ENCODE data around the gene TMEM50B.

Gene TMEM50B

GRCh38 chr21:33518899-33519298 lies 39.1 kb upstream of the TMEM50B start:
- Histone ChIP-seq H3K4me2 (ENCODE audit: low read depth, low read length, poor library complexity, severe bottlenecking) (no peak overlapping the region), H3F3A (ENCODE audit: low read depth) (no peaks in the 10 kb centered on the region), H3K79me2 (ENCODE audit: insufficient read depth, low read length) (no peaks in the 10 kb centered on the region), H2AFZ (ENCODE audit: low read length) (no peak overlapping the region), H3K27me3 (ENCODE audit: insufficient read depth, low read length, poor library complexity, severe bottlenecking) (no peaks in the 10 kb centered on the region), H3K9me2 (replicated peaks; ENCODE audit: low read depth, low read length) (no peaks in the 10 kb centered on the region), H3K4me1 (ENCODE audit: insufficient read depth, low read length, poor library complexity, severe bottlenecking) (no peaks in the 10 kb centered on the region), H3K4me3 (ENCODE audit: low read length, poor library complexity, severe bottlenecking) (no peak overlapping the region), H3K9ac (ENCODE audit: low read depth, low read length, poor library complexity, severe bottlenecking) (no peak overlapping the region), H3K36me3 (ENCODE audit: insufficient read depth, low read length) (peaks cover 14% of the 10 kb centered on the region; the same call in 1 of the 2 replicates), H3K9me3 (ENCODE audit: insufficient read depth, low read depth, low read length) (no peaks in the 10 kb centered on the region), H4K20me1 (ENCODE audit: insufficient read depth, low read length, poor library complexity, severe bottlenecking) (no peaks in the 10 kb centered on the region)
- TF ChIP-seq EZH2phosphoT487 (IDR thresholded peaks at IDR 0.05; ENCODE audit: borderline replicate concordance) (no peak), CTCF (conservative IDR thresholded peaks at IDR 0.05; ENCODE audit: low read length) (no peak)

GRCh38 chr21:33514229-33514628 lies 34.5 kb upstream of the TMEM50B start:
- no peaks in the 10 kb centered on the region for H3K9me2 ChIP-seq (replicated peaks; ENCODE audit: low read depth, low read length)
- H3K36me3 ChIP-seq (ENCODE audit: insufficient read depth, low read length), result peaks cover 27% of the 10 kb centered on the region; the same call in 1 of the 2 replicates
- no peak overlapping the region for H3K9ac ChIP-seq (ENCODE audit: low read depth, low read length, poor library complexity, severe bottlenecking)
- no peak overlapping the region for H3K4me3 ChIP-seq (ENCODE audit: low read length, poor library complexity, severe bottlenecking)
- H3K27me3 ChIP-seq (ENCODE audit: insufficient read depth, low read length, poor library complexity, severe bottlenecking), result no peaks in the 10 kb centered on the region
- no peaks in the 10 kb centered on the region for H3K4me1 ChIP-seq (ENCODE audit: insufficient read depth, low read length, poor library complexity, severe bottlenecking)
- H3K9me3 ChIP-seq (ENCODE audit: insufficient read depth, low read depth, low read length), result no peaks in the 10 kb centered on the region
- no peaks in the 10 kb centered on the region for H3K79me2 ChIP-seq (ENCODE audit: insufficient read depth, low read length)
- H4K20me1 ChIP-seq (ENCODE audit: insufficient read depth, low read length, poor library complexity, severe bottlenecking), result no peaks in the 10 kb centered on the region
- H3K4me2 ChIP-seq (ENCODE audit: low read depth, low read length, poor library complexity, severe bottlenecking), result no peak overlapping the region
- no peaks in the 10 kb centered on the region for H3F3A ChIP-seq (ENCODE audit: low read depth)
- TF ChIP-seq CTCF (conservative IDR thresholded peaks at IDR 0.05; ENCODE audit: low read length), result no peak
- TF ChIP-seq EZH2phosphoT487 (IDR thresholded peaks at IDR 0.05; ENCODE audit: borderline replicate concordance), result no peak
- no peak overlapping the region for H2AFZ ChIP-seq (ENCODE audit: low read length)

- TF ChIP-seq EZH2phosphoT487 (IDR thresholded peaks at IDR 0.05; ENCODE audit: borderline replicate concordance) (no peak), CTCF (conservative IDR thresholded peaks at IDR 0.05; ENCODE audit: low read length) (no peak)
- Histone ChIP-seq H2AFZ (ENCODE audit: low read length) (no peak overlapping the region), H3K36me3 (ENCODE audit: insufficient read depth, low read length) (peaks cover 30% of the 10 kb centered on the region; the same call in 1 of the 2 replicates)
Observed at GRCh38 chr21:33512481-33512880, 32.7 kb upstream of the TMEM50B start.

More at GRCh38 chr21:33512481-33512880, 32.7 kb upstream of the TMEM50B start:
- Histone ChIP-seq H3K27me3 (ENCODE audit: insufficient read depth, low read length, poor library complexity, severe bottlenecking) (no peaks in the 10 kb centered on the region), H3K4me3 (ENCODE audit: low read length, poor library complexity, severe bottlenecking) (no peak overlapping the region), H4K20me1 (ENCODE audit: insufficient read depth, low read length, poor library complexity, severe bottlenecking) (no peaks in the 10 kb centered on the region), H3K9ac (ENCODE audit: low read depth, low read length, poor library complexity, severe bottlenecking) (no peak overlapping the region), H3K4me1 (ENCODE audit: insufficient read depth, low read length, poor library complexity, severe bottlenecking) (no peaks in the 10 kb centered on the region), H3K4me2 (ENCODE audit: low read depth, low read length, poor library complexity, severe bottlenecking) (no peak overlapping the region), H3F3A (ENCODE audit: low read depth) (no peaks in the 10 kb centered on the region), H3K9me2 (replicated peaks; ENCODE audit: low read depth, low read length) (no peaks in the 10 kb centered on the region), H3K79me2 (ENCODE audit: insufficient read depth, low read length) (no peaks in the 10 kb centered on the region), H3K9me3 (ENCODE audit: insufficient read depth, low read depth, low read length) (no peaks in the 10 kb centered on the region)

Data from Loucy (cell line).